Endothelial cell of umbilical vein (primary cell): ENCODE measurements around the gene RTN4RL1.
A peak's percentile ranks its signal among the peaks of the same experiment; 100 is the strongest.

Source experiments
- CTCF ChIP-seq, 2 donors: IDR thresholded peaks; 1 replicate in 1 of 2; 2 replicates in 1 of 2; pipeline ENCODE4 v1.5.1; 2011; ENCODE audit warnings: low read length in 2 of 2, mild to moderate bottlenecking in 2 of 2, moderate library complexity in 2 of 2, control low read depth in 1 of 2, inconsistent platforms in 1 of 2, low read depth in 1 of 2; ENCODE audit not compliant: insufficient read depth in 1 of 2; ENCODE audit errors: extremely low read depth in 1 of 2
- EZH2 ChIP-seq: IDR thresholded peaks from 2 replicates; pipeline ENCODE4 v1.6.1; 2012; ENCODE audit warnings: borderline replicate concordance, low read depth, mild to moderate bottlenecking, moderate library complexity, low read length, inconsistent platforms; ENCODE audit not compliant: severe bottlenecking
- FOS ChIP-seq: IDR thresholded peaks from 2 replicates; pipeline ENCODE4 v1.6.1; 2011; ENCODE audit warnings: mild to moderate bottlenecking, low read length, moderate library complexity, borderline replicate concordance; ENCODE audit not compliant: insufficient read depth
- GATA2 ChIP-seq: IDR thresholded peaks from 2 replicates; pipeline ENCODE4 v1.7.0; 2011; ENCODE audit warnings: low read depth, mild to moderate bottlenecking, moderate library complexity, mixed read lengths, low read length; ENCODE audit not compliant: insufficient read length, insufficient read depth
- JUN ChIP-seq: IDR thresholded peaks from 2 replicates; pipeline ENCODE4 v1.6.1; 2011; ENCODE audit warnings: borderline replicate concordance, low read depth; ENCODE audit not compliant: insufficient read length, insufficient read depth
- MYC ChIP-seq: IDR thresholded peaks from one replicate; pipeline ENCODE4 v1.6.1; 2011; ENCODE audit warnings: mild to moderate bottlenecking, low read depth, low read length
- POLR2A ChIP-seq: IDR thresholded peaks from 2 replicates; pipeline ENCODE4 v1.6.1; 2012; ENCODE audit warnings: low read depth, mild to moderate bottlenecking, control low read depth, low read length
- POLR2AphosphoS5 ChIP-seq: IDR thresholded peaks from 2 replicates; pipeline ENCODE4 v1.6.1; 2012; ENCODE audit warnings: low read depth, mild to moderate bottlenecking, control low read depth, low read length, moderate library complexity; ENCODE audit not compliant: insufficient read depth
- TF ChIP-seq, protein P1 (sequence below): IDR thresholded peaks from 2 replicates; pipeline ENCODE4 v1.6.1; 2011; ENCODE audit not compliant: insufficient read depth, insufficient read length

DNA sequence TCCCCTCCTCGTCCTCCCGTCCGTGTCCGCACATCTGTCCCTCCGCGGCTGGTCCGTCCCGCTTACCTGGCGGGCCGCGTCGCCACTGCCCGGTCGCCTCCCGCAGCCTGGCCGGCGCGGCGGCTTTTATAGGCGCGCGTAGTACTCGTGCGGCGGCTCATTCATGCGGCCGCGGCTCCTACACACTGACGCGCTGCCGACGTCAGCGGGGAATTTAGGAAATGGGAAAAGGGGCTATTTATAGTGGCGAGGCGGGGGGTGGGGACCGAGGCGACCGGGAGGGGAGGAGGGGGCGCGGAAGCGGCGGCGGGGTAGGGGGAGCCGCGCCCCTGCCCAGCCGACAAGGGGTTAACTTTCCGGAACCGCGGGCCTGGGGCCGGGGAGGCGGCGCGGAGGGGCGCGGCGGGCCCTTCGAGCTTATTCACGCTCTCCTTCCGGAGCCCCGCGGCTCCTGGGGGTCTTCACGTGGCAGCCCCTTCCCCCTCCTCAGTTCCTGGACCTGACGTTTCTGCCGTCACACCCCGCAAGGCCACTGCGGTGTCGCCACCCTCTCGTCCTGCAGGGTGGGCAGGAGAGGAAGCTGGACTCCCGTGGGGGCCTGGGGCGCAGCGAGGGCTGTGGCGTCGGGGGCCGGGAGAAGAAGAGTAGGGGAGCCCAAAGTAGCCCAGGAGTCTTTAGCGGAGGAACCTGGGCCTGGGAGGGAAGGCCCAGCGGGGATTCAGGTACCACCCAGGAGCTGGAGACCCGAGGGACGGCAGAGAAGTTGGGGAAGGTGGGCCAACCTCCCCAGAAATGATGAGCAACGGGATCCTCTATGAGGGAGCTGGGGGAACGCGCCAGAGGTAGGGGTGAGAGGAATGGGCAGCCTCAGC, 26.2 kb upstream of the RTN4RL1 start:
- TF ChIP-seq POLR2A (no peak), CTCF (IDR thresholded peaks at IDR 0.05; ENCODE audit: extremely low read depth in 1 of 2, insufficient read depth in 1 of 2, low read depth in 1 of 2, low read length in 2 of 2) (no peak), POLR2AphosphoS5 (no peak), GATA2 (no peak), JUN (no peak), FOS (no peak), EZH2 (peak; percentile 76), MYC (no peak)
- TF ChIP-seq, protein P1, sequence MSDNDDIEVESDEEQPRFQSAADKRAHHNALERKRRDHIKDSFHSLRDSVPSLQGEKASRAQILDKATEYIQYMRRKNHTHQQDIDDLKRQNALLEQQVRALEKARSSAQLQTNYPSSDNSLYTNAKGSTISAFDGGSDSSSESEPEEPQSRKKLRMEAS = no peak
